Measurements from ENCODE around the gene FHIT. TPM values are rescaled to one million over a fixed set of nuclear protein-coding genes. Genes with fewer than 3 reads are reported as not detected.

The FHIT gene
- total and polyA plus RNA-seq, 10 of the 15 experiments (the other 5 are each of a cell fraction or from before 2014, with no cell fraction given): 4.2 to 14.9 (median 9.4) TPM

DNA sequence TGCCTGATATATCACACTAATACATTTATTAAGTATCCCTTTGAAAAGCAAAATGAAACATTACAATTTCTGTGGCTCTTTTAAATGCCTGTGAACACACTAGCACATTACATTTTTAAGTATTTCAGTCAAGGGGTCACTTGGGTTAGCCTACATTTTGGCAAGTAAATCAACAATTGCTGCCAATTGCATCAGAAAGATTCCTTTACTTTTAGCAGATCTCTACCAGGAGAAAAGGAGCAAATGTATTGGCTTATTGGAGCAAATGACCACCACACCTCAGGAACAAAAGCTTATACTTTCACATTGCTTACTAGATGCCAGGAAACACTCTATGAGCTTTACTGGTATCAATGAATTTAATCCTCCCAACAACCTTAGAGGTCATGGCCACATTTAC is 947.1 kb downstream of the FHIT start:
- no peak for DNase-seq (ENCODE audit: low read depth, low spot score)
- Histone ChIP-seq H3K9ac (ENCODE audit: control insufficient read depth, insufficient read depth, low read length) (no peak overlapping the region), H3K9me3 (replicated peaks; ENCODE audit: control insufficient read depth, insufficient read depth, low read length) (no peaks in the 10 kb centered on the region), H3K27me3 (replicated peaks in 1 of 2; ENCODE audit: control insufficient read depth in 2 of 2, insufficient read depth in 2 of 2, low read length in 1 of 2) (no peaks in the 10 kb centered on the region), H3K4me1 (ENCODE audit: control insufficient read depth, insufficient read depth, low read length) (no peaks in the 10 kb centered on the region), H3K4me2 (ENCODE audit: control insufficient read depth, insufficient read depth) (no peak overlapping the region), H3K79me2 (ENCODE audit: control insufficient read depth, insufficient read depth, low read length) (no peaks in the 10 kb centered on the region), H3K27ac (ENCODE audit: control insufficient read depth, insufficient read depth) (no peak overlapping the region), H4K20me1 (ENCODE audit: control insufficient read depth, insufficient read depth) (no peaks in the 10 kb centered on the region), H2AFZ (ENCODE audit: control insufficient read depth, low read depth, low read length) (no peak overlapping the region), H3K36me3 (ENCODE audit: control insufficient read depth in 2 of 2, insufficient read depth in 2 of 2, low read length in 1 of 2) (no peaks in the 10 kb centered on the region), H3K4me3 (no peak overlapping the region)
- FAIRE-seq: no peak
- ChIA-PET POLR2A (no interaction called here), RAD21 (ENCODE audit: unreplicated experiment) (interaction anchor here (0.7 kb wide), 1 partner anchor 1277 kb away, joined by 3 read pairs; no protein-coding TSS in a partner anchor), CTCF (no interaction called here), SMC1A (ENCODE audit: uncharacterized antibody, unreplicated experiment) (interaction anchor here (1.0 kb wide), 1 partner anchor 10 kb away, joined by 3 read pairs; no protein-coding TSS in a partner anchor)
- in situ Hi-C loops (cut with MboI): no loop called here
- no peak for ATAC-seq
- TF ChIP-seq FOXM1 (IDR thresholded peaks at IDR 0.05; ENCODE audit: low read depth, low read length): no peak
- TF ChIP-seq SREBF2 (IDR thresholded peaks at IDR 0.05; ENCODE audit: low read length): no peak
- no peak for TF ChIP-seq JUND (IDR thresholded peaks at IDR 0.05; ENCODE audit: low read depth, low read length)
- TF ChIP-seq, protein P1, sequence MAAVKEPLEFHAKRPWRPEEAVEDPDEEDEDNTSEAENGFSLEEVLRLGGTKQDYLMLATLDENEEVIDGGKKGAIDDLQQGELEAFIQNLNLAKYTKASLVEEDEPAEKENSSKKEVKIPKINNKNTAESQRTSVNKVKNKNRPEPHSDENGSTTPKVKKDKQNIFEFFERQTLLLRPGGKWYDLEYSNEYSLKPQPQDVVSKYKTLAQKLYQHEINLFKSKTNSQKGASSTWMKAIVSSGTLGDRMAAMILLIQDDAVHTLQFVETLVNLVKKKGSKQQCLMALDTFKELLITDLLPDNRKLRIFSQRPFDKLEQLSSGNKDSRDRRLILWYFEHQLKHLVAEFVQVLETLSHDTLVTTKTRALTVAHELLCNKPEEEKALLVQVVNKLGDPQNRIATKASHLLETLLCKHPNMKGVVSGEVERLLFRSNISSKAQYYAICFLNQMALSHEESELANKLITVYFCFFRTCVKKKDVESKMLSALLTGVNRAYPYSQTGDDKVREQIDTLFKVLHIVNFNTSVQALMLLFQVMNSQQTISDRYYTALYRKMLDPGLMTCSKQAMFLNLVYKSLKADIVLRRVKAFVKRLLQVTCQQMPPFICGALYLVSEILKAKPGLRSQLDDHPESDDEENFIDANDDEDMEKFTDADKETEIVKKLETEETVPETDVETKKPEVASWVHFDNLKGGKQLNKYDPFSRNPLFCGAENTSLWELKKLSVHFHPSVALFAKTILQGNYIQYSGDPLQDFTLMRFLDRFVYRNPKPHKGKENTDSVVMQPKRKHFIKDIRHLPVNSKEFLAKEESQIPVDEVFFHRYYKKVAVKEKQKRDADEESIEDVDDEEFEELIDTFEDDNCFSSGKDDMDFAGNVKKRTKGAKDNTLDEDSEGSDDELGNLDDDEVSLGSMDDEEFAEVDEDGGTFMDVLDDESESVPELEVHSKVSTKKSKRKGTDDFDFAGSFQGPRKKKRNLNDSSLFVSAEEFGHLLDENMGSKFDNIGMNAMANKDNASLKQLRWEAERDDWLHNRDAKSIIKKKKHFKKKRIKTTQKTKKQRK (IDR thresholded peaks at IDR 0.05; ENCODE audit: low read depth, low read length): no peak
- TF ChIP-seq, protein P2, sequence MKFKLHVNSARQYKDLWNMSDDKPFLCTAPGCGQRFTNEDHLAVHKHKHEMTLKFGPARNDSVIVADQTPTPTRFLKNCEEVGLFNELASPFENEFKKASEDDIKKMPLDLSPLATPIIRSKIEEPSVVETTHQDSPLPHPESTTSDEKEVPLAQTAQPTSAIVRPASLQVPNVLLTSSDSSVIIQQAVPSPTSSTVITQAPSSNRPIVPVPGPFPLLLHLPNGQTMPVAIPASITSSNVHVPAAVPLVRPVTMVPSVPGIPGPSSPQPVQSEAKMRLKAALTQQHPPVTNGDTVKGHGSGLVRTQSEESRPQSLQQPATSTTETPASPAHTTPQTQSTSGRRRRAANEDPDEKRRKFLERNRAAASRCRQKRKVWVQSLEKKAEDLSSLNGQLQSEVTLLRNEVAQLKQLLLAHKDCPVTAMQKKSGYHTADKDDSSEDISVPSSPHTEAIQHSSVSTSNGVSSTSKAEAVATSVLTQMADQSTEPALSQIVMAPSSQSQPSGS (IDR thresholded peaks at IDR 0.05; ENCODE audit: low read length): no peak
- TF ChIP-seq, protein P3, sequence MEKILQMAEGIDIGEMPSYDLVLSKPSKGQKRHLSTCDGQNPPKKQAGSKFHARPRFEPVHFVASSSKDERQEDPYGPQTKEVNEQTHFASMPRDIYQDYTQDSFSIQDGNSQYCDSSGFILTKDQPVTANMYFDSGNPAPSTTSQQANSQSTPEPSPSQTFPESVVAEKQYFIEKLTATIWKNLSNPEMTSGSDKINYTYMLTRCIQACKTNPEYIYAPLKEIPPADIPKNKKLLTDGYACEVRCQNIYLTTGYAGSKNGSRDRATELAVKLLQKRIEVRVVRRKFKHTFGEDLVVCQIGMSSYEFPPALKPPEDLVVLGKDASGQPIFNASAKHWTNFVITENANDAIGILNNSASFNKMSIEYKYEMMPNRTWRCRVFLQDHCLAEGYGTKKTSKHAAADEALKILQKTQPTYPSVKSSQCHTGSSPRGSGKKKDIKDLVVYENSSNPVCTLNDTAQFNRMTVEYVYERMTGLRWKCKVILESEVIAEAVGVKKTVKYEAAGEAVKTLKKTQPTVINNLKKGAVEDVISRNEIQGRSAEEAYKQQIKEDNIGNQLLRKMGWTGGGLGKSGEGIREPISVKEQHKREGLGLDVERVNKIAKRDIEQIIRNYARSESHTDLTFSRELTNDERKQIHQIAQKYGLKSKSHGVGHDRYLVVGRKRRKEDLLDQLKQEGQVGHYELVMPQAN (conservative IDR thresholded peaks at IDR 0.05): no peak
- TF ChIP-seq MXI1 (IDR thresholded peaks at IDR 0.05; ENCODE audit: low read depth, low read length): no peak
- no peak for TF ChIP-seq GABPA (IDR thresholded peaks at IDR 0.05; ENCODE audit: low read depth)
- TF ChIP-seq, protein P4, sequence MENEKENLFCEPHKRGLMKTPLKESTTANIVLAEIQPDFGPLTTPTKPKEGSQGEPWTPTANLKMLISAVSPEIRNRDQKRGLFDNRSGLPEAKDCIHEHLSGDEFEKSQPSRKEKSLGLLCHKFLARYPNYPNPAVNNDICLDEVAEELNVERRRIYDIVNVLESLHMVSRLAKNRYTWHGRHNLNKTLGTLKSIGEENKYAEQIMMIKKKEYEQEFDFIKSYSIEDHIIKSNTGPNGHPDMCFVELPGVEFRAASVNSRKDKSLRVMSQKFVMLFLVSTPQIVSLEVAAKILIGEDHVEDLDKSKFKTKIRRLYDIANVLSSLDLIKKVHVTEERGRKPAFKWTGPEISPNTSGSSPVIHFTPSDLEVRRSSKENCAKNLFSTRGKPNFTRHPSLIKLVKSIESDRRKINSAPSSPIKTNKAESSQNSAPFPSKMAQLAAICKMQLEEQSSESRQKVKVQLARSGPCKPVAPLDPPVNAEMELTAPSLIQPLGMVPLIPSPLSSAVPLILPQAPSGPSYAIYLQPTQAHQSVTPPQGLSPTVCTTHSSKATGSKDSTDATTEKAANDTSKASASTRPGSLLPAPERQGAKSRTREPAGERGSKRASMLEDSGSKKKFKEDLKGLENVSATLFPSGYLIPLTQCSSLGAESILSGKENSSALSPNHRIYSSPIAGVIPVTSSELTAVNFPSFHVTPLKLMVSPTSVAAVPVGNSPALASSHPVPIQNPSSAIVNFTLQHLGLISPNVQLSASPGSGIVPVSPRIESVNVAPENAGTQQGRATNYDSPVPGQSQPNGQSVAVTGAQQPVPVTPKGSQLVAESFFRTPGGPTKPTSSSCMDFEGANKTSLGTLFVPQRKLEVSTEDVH (IDR thresholded peaks at IDR 0.05; ENCODE audit: low read depth, partially characterized antibody): no peak
- no peak for TF ChIP-seq JUNB (IDR thresholded peaks at IDR 0.05)
- no peak for TF ChIP-seq NR2F1 (conservative IDR thresholded peaks at IDR 0.05)
- TF ChIP-seq MYC (IDR thresholded peaks at IDR 0.05; ENCODE audit: insufficient read depth, insufficient read length, insufficient replicate concordance, low read length, severe bottlenecking): no peak
- no TSS peak for BruUV-seq (replicated peaks)
- intact Hi-C loops (cut with micrococcal nuclease; ENCODE audit: unreplicated experiment): no loop called here
